HEK293T (cell line): Measurements from ENCODE around the gene SUGCT.

Experiments used
- ARNT ChIP-seq: fragments of 450-650 bp; IDR thresholded peaks from 2 replicates; pipeline ENCODE4 v1.6.1; 2017; ENCODE audit warnings: mild to moderate bottlenecking
- BHLHE40 ChIP-seq: fragments of 450-650 bp; IDR thresholded peaks from 2 replicates; pipeline ENCODE4 v1.6.1; 2016; ENCODE audit warnings: mild to moderate bottlenecking, moderate library complexity, borderline replicate concordance
- ELF4 ChIP-seq: fragments of 450-650 bp; IDR thresholded peaks from 2 replicates; pipeline ENCODE4 v1.6.1; 2017; ENCODE audit warnings: antibody characterized with exemption
- FOXA1 ChIP-seq: fragments of 450-650 bp; IDR thresholded peaks from 2 replicates; pipeline ENCODE4 v1.6.1; 2016; ENCODE audit warnings: mild to moderate bottlenecking
- FOXK2 ChIP-seq: fragments of 450-650 bp; IDR thresholded peaks from 2 replicates; pipeline ENCODE4 v1.6.1; 2016; ENCODE audit warnings: mild to moderate bottlenecking
- FOXM1 ChIP-seq: fragments of 450-650 bp; IDR thresholded peaks from 2 replicates; pipeline ENCODE4 v1.6.1; 2017; ENCODE audit warnings: mild to moderate bottlenecking, borderline replicate concordance
- HDGF ChIP-seq: fragments of 450-650 bp; IDR thresholded peaks from 2 replicates; pipeline ENCODE4 v1.6.1; 2017; ENCODE audit warnings: antibody characterized with exemption, borderline replicate concordance
- LEF1 ChIP-seq: fragments of 450-650 bp; IDR thresholded peaks from 2 replicates; pipeline ENCODE4 v1.6.1; 2017; ENCODE audit warnings: mild to moderate bottlenecking, borderline replicate concordance
- NFRKB ChIP-seq: fragments of 450-650 bp; IDR thresholded peaks from 2 replicates; pipeline ENCODE4 v1.6.1; 2016; ENCODE audit warnings: mild to moderate bottlenecking, moderate library complexity
- SP1 ChIP-seq: fragments of 450-650 bp; IDR thresholded peaks from 2 replicates; pipeline ENCODE4 v1.6.1; 2017
- SUZ12 ChIP-seq: fragments of 450-650 bp; IDR thresholded peaks from 2 replicates; pipeline ENCODE4 v1.6.1; 2016; ENCODE audit warnings: mild to moderate bottlenecking
- ZNF384 ChIP-seq: fragments of 450-650 bp; IDR thresholded peaks from 2 replicates; pipeline ENCODE4 v1.6.1; 2016
- TF ChIP-seq, protein P1 (sequence below): fragments of 450-650 bp; IDR thresholded peaks from 2 replicates; pipeline ENCODE4 v1.6.1; 2016

DNA sequence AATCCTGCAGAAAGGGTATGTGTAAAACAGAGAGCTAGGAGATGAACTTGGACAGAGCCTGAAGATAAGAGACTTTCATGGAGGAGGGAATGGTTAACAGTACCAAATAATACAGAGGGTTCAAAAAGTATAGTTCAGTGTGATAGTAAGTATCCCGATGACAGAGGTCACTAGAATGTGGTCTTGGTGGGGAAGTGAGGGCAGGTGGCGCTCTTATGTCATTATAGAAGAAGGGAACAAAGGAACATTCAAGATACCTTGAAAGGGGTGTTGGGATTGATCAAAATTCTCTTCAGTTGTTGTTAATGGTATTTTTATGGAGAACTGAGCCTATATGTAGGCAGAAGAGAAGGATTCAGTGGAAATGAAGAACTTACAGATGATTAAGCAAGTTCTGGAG is 312.5 kb downstream of the SUGCT start:
- TF ChIP-seq FOXK2 (no peak), BHLHE40 (no peak), SP1 (no peak), FOXA1 (no peak), ZNF384 (no peak), FOXM1 (no peak), ELF4 (no peak), SUZ12 (no peak), ARNT (no peak), LEF1 (no peak), HDGF (no peak), NFRKB (no peak)
- TF ChIP-seq, protein P1, sequence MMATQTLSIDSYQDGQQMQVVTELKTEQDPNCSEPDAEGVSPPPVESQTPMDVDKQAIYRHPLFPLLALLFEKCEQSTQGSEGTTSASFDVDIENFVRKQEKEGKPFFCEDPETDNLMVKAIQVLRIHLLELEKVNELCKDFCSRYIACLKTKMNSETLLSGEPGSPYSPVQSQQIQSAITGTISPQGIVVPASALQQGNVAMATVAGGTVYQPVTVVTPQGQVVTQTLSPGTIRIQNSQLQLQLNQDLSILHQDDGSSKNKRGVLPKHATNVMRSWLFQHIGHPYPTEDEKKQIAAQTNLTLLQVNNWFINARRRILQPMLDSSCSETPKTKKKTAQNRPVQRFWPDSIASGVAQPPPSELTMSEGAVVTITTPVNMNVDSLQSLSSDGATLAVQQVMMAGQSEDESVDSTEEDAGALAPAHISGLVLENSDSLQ = no peak
